HG02970 (cell line): ENCODE measurements around the gene HAUS2.
A peak's percentile ranks its signal among the peaks of the same experiment; 100 is the strongest.
"Not testable (repeated sequence)": the region's sequence is repeated elsewhere in the genome, so short reads cannot be mapped to it uniquely, and the experiment has no call there.

Experiments
- ATAC-seq: cut with Tn5 transposase; IDR thresholded peaks from one replicate; pipeline ENCODE4 v1.9.1; 2021; ENCODE audit warnings: mild to moderate bottlenecking, moderate library complexity, moderate number of reproducible peaks; ENCODE audit not compliant: unreplicated experiment, low FRiP score

Gene HAUS2

GRCh38 chr15:42575188-42576039 is 26.8 kb downstream of the HAUS2 start, which contains the start of gene STARD9:
Gene STARD9 (plus strand): TSS chr15:42575606. CDS start chr15:42575716, 110 bp downstream.
- ATAC-seq = peak; percentile 91

- ATAC-seq = no peak
Observed at GRCh38 chr15:42576040-42576594, 27.5 kb downstream of the HAUS2 start.

- ATAC-seq = no peak
Observed at GRCh38 chr15:42576776-42577175, 28.1 kb downstream of the HAUS2 start.

GRCh38 chr15:42577514-42578031 is 28.9 kb downstream of the HAUS2 start:
- ATAC-seq = no peak

- ATAC-seq = no peak
Observed at GRCh38 chr15:42578984-42579537, 30.4 kb downstream of the HAUS2 start.

GRCh38 chr15:42581272-42581730 is 32.7 kb downstream of the HAUS2 start:
- peak; percentile 57 for ATAC-seq

- no peak for ATAC-seq
Observed at GRCh38 chr15:42582569-42583375, 34.1 kb downstream of the HAUS2 start.

- no peak for ATAC-seq
Observed at GRCh38 chr15:42584031-42584765, 35.6 kb downstream of the HAUS2 start.

- ATAC-seq = no peak
Observed at GRCh38 chr15:42590619-42591237, 42.1 kb downstream of the HAUS2 start.

- no peak for ATAC-seq
Observed at GRCh38 chr15:42591238-42591934, 42.7 kb downstream of the HAUS2 start.

GRCh38 chr15:42592716-42593115 is 44.1 kb downstream of the HAUS2 start:
- no peak for ATAC-seq

GRCh38 chr15:42593143-42593542 is 44.5 kb downstream of the HAUS2 start:
- ATAC-seq = no peak

- ATAC-seq = no peak
Observed at GRCh38 chr15:42594095-42594494, 45.5 kb downstream of the HAUS2 start.

- ATAC-seq = no peak
Observed at GRCh38 chr15:42595626-42596240, 47.1 kb downstream of the HAUS2 start.

- not testable (repeated sequence) for ATAC-seq
Observed at GRCh38 chr15:42601316-42601715, 52.7 kb downstream of the HAUS2 start.

GRCh38 chr15:42602501-42602900 is 53.9 kb downstream of the HAUS2 start:
- ATAC-seq = no peak

GRCh38 chr15:42603978-42604377 is 55.3 kb downstream of the HAUS2 start:
- ATAC-seq = no peak
